Effector CD8-positive, alpha-beta T cell (primary cell): ENCODE data around the gene RABGAP1.

ENCODE experiments used
- DNase-seq: peaks from one replicate; lab custom pipeline; 2025; lab: John Stamatoyannopoulos, UW

The RABGAP1 gene

GRCh38 chr9:123046406-123047195, 105.8 kb downstream of the RABGAP1 start:
- no peak for DNase-seq

- DNase-seq = no peak
Observed at GRCh38 chr9:123048748-123049147, 107.9 kb downstream of the RABGAP1 start.

- DNase-seq = no peak
Observed at GRCh38 chr9:123049589-123050222, 108.9 kb downstream of the RABGAP1 start.

- no peak for DNase-seq
Observed at GRCh38 chr9:123053046-123053445, 112.2 kb downstream of the RABGAP1 start.

GRCh38 chr9:123053711-123054110, 112.9 kb downstream of the RABGAP1 start:
- DNase-seq = no peak

- DNase-seq = no peak
Observed at GRCh38 chr9:123058834-123059233, 118.0 kb downstream of the RABGAP1 start.

- no peak for DNase-seq
Observed at GRCh38 chr9:123059472-123060220, 118.8 kb downstream of the RABGAP1 start.

- no peak for DNase-seq
Observed at GRCh38 chr9:123061216-123061615, 120.4 kb downstream of the RABGAP1 start.

GRCh38 chr9:123062351-123063176, 121.7 kb downstream of the RABGAP1 start:
- no peak for DNase-seq

GRCh38 chr9:123063177-123063598, 122.4 kb downstream of the RABGAP1 start:
- DNase-seq = no peak

- no peak for DNase-seq
Observed at GRCh38 chr9:123063896-123064295, 123.1 kb downstream of the RABGAP1 start.

- DNase-seq = no peak
Observed at GRCh38 chr9:123064716-123065115, 123.9 kb downstream of the RABGAP1 start.

- DNase-seq = no peak
Observed at GRCh38 chr9:123065196-123065595, 124.4 kb downstream of the RABGAP1 start.

GRCh38 chr9:123067136-123067535, 126.3 kb downstream of the RABGAP1 start:
- no peak for DNase-seq

- DNase-seq = no peak
Observed at GRCh38 chr9:123069010-123069481, 128.2 kb downstream of the RABGAP1 start.

- DNase-seq = no peak
Observed at GRCh38 chr9:123070198-123070597, 129.4 kb downstream of the RABGAP1 start.

GRCh38 chr9:123072407-123072995, 131.7 kb downstream of the RABGAP1 start:
- DNase-seq = no peak

GRCh38 chr9:123073441-123073840, 132.6 kb downstream of the RABGAP1 start:
- no peak for DNase-seq

GRCh38 chr9:123073991-123074422, 133.2 kb downstream of the RABGAP1 start:
- DNase-seq = no peak

GRCh38 chr9:123074628-123075027, 133.8 kb downstream of the RABGAP1 start:
- DNase-seq = no peak

- no peak for DNase-seq
Observed at GRCh38 chr9:123080444-123080843, 139.6 kb downstream of the RABGAP1 start.
